ENCODE data around the gene MYLK3.

DNA sequence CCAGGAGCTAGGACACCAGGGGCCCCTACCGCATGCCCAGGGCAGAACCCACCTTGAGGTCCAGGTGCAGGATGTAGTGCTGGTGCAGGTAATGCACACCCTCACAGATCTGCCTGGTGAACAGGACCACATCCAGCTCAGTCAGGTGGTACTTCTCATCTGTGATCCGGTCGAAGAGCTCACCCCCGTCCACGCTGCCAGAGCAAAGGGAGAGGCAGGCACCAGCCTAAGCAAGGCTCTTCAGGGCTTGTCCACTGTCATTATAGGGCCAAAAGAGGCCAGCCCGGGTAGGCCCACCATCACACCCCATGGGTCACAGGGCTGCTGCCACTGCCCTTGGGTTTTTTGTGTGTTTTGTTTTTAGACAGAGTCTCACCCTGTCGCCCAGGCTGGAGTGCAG is 21.0 kb downstream of the MYLK3 start:
- TF ChIP-seq, protein P1, sequence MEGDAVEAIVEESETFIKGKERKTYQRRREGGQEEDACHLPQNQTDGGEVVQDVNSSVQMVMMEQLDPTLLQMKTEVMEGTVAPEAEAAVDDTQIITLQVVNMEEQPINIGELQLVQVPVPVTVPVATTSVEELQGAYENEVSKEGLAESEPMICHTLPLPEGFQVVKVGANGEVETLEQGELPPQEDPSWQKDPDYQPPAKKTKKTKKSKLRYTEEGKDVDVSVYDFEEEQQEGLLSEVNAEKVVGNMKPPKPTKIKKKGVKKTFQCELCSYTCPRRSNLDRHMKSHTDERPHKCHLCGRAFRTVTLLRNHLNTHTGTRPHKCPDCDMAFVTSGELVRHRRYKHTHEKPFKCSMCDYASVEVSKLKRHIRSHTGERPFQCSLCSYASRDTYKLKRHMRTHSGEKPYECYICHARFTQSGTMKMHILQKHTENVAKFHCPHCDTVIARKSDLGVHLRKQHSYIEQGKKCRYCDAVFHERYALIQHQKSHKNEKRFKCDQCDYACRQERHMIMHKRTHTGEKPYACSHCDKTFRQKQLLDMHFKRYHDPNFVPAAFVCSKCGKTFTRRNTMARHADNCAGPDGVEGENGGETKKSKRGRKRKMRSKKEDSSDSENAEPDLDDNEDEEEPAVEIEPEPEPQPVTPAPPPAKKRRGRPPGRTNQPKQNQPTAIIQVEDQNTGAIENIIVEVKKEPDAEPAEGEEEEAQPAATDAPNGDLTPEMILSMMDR (IDR thresholded peaks at IDR 0.05) = no peak
- TF ChIP-seq POLR2A (IDR thresholded peaks at IDR 0.05) = no peak
